H1 (cell line): ENCODE results near the gene DENND2A. TPM values are rescaled to one million over a fixed set of nuclear protein-coding genes. Genes with fewer than 3 reads are reported as not detected.

ENCODE experiments used
- CTCF ChIA-PET: fragments of 300-600 bp; sonication (Branson Sonifier 250); formaldehyde crosslinking; loops from one replicate; lab custom pipeline; 2021; ENCODE audit not compliant: partially characterized antibody; lab: Charles Lee
- POLR2A ChIA-PET: fragments of 300-600 bp; sonication (Branson Sonifier 250); formaldehyde crosslinking; loops from one replicate; lab custom pipeline; 2021; ENCODE audit warnings: inconsistent platforms; ENCODE audit not compliant: partially characterized antibody; lab: Charles Lee
- DNase-seq, 2 experiments: peaks; one replicate each; pipeline versions ENCODE4 v3.0.0 to v3.0.0-alpha.2; 2010 to 2022; ENCODE audit warnings: low spot score in 2 of 2, low read depth in 1 of 2, mixed read lengths in 1 of 2
- FAIRE-seq: peaks from 2 replicates; lab custom pipeline; 2011; peaks lifted over from hg19 to GRCh38; lab: Jason Lieb, UNC
- H2AFZ ChIP-seq: 2 replicates; pipeline ENCODE4 v1.8.1; 2012; ENCODE audit warnings: low read length, inconsistent platforms
- H2AK5ac ChIP-seq: 2 replicates; pipeline ENCODE4 v1.6.1; 2013; ENCODE audit warnings: low read depth, low read length
- H2BK120ac ChIP-seq: replicated peaks from 2 replicates; pipeline ENCODE3; 2013; ENCODE audit warnings: low read depth, low read length, inconsistent platforms
- H2BK12ac ChIP-seq: 2 replicates; pipeline ENCODE4 v1.6.1; 2013; ENCODE audit warnings: low read depth, low read length
- H2BK15ac ChIP-seq: 2 replicates; pipeline ENCODE4 v1.6.1; 2013; ENCODE audit warnings: low read length
- H2BK20ac ChIP-seq: 2 replicates; pipeline ENCODE4 v1.6.1; 2013; ENCODE audit warnings: low read length
- H2BK5ac ChIP-seq: 2 replicates; pipeline ENCODE4 v1.6.1; 2013; ENCODE audit warnings: low read depth, low read length
- H3K14ac ChIP-seq: 2 replicates; pipeline ENCODE4 v1.6.1; 2013; ENCODE audit warnings: inconsistent platforms; ENCODE audit not compliant: insufficient read length
- H3K18ac ChIP-seq: 2 replicates; pipeline ENCODE4 v1.6.1; 2013; ENCODE audit warnings: low read length; ENCODE audit errors: extremely low read depth
- H3K23ac ChIP-seq: 2 replicates; pipeline ENCODE4 v1.6.1; 2013; ENCODE audit warnings: inconsistent platforms; ENCODE audit not compliant: insufficient read length
- H3K23me2 ChIP-seq: 2 replicates; pipeline ENCODE4 v1.6.1; 2013; ENCODE audit warnings: low read depth, low read length
- H3K27ac ChIP-seq: 2 replicates; pipeline ENCODE4 v1.6.1; 2011; ENCODE audit warnings: low read depth, low read length, inconsistent platforms
- H3K27me3 ChIP-seq, 4 experiments: replicated peaks in 1 of 4; 1 replicate in 1 of 4; 2 replicates in 3 of 4; pipeline versions ENCODE4 v1.6.1 to v1.8.1; 2011 to 2013; ENCODE audit warnings: low read length in 3 of 4, mild to moderate bottlenecking in 3 of 4, inconsistent platforms in 2 of 4, mixed read lengths in 2 of 4, moderate library complexity in 1 of 4; ENCODE audit not compliant: control insufficient read depth in 3 of 4, insufficient read depth in 3 of 4; ENCODE audit errors: extremely low read depth in 1 of 4
- H3K36me3 ChIP-seq, 4 experiments: 2 replicates each; pipeline versions ENCODE4 v1.6.1 to v1.8.1; 2011 to 2013; ENCODE audit warnings: mild to moderate bottlenecking in 4 of 4, low read length in 3 of 4, moderate library complexity in 2 of 4, control low read depth in 1 of 4, inconsistent platforms in 1 of 4; ENCODE audit not compliant: insufficient read depth in 4 of 4, control insufficient read depth in 2 of 4
- H3K4ac ChIP-seq: replicated peaks from 2 replicates; pipeline ENCODE3; 2013; ENCODE audit warnings: low read length, low read depth, mixed read lengths, inconsistent platforms; ENCODE audit not compliant: insufficient read length
- H3K4me1 ChIP-seq, 4 experiments: replicated peaks in 1 of 4; 1 replicate in 1 of 4; 2 replicates in 3 of 4; pipeline versions ENCODE4 v1.6.1 to v1.8.1; 2011 to 2013; ENCODE audit warnings: low read length in 3 of 4, inconsistent platforms in 2 of 4, mixed read lengths in 1 of 4; ENCODE audit not compliant: insufficient read depth in 4 of 4, control insufficient read depth in 3 of 4
- H3K4me2 ChIP-seq, 2 experiments: 2 replicates each; pipeline versions ENCODE4 v1.6.1 to v1.8.1; 2011 to 2013; ENCODE audit warnings: low read depth in 2 of 2, low read length in 2 of 2, control low read depth in 1 of 2, inconsistent platforms in 1 of 2, mild to moderate bottlenecking in 1 of 2; ENCODE audit not compliant: insufficient read depth in 1 of 2
- H3K4me3 ChIP-seq, 4 experiments: fragments of 200-600, 300-600 bp in 1 of 4; sonication (generic), shearing (Covaris generic), sonication (Bioruptor Twin) in 1 of 4; 2 replicates each; pipeline versions ENCODE4 v1.5.1 to v1.8.1; 2011 to 2016; ENCODE audit warnings: low read length in 4 of 4, low read depth in 3 of 4, control low read depth in 2 of 4, inconsistent platforms in 2 of 4, mild to moderate bottlenecking in 2 of 4, mixed read lengths in 1 of 4, moderate library complexity in 1 of 4; ENCODE audit not compliant: insufficient read depth in 2 of 4; ENCODE audit errors: extremely low read depth in 1 of 4
- H3K56ac ChIP-seq: replicated peaks from 2 replicates; pipeline ENCODE3; 2013; ENCODE audit warnings: low read depth, mild to moderate bottlenecking, mixed read lengths, low read length, inconsistent platforms; ENCODE audit not compliant: insufficient read length
- H3K79me1 ChIP-seq: 2 replicates; pipeline ENCODE4 v1.6.1; 2013; ENCODE audit warnings: low read depth, low read length, control low read depth
- H3K79me2 ChIP-seq, 2 experiments: 2 replicates each; pipeline versions ENCODE4 v1.6.1 to v1.8.1; 2012 to 2013; ENCODE audit warnings: low read length in 2 of 2, mild to moderate bottlenecking in 2 of 2, inconsistent platforms in 1 of 2; ENCODE audit not compliant: insufficient read depth in 2 of 2, control insufficient read depth in 1 of 2
- H3K9ac ChIP-seq, 4 experiments: replicated peaks in 1 of 4; 1 replicate in 1 of 4; 2 replicates in 3 of 4; pipeline versions ENCODE4 v1.6.1 to v1.8.1; 2011 to 2013; ENCODE audit warnings: low read depth in 3 of 4, low read length in 3 of 4, control low read depth in 2 of 4, mild to moderate bottlenecking in 2 of 4, moderate library complexity in 2 of 4, inconsistent platforms in 1 of 4; ENCODE audit errors: extremely low read depth in 1 of 4
- H3K9me3 ChIP-seq, 2 experiments: 2 replicates each; pipeline versions ENCODE4 v1.6.1 to v1.8.1; 2012 to 2013; ENCODE audit warnings: mild to moderate bottlenecking in 2 of 2, moderate library complexity in 2 of 2, control low read depth in 1 of 2, inconsistent platforms in 1 of 2, low read depth in 1 of 2, low read length in 1 of 2, mixed read lengths in 1 of 2; ENCODE audit not compliant: insufficient read depth in 2 of 2
- H4K20me1 ChIP-seq, 2 experiments: replicated peaks in 1 of 2; 2 replicates each; pipeline versions ENCODE3 to v1.8.1; 2011 to 2013; ENCODE audit warnings: inconsistent platforms in 2 of 2, low read length in 2 of 2, mild to moderate bottlenecking in 1 of 2; ENCODE audit not compliant: insufficient read depth in 2 of 2, control insufficient read depth in 1 of 2
- H4K5ac ChIP-seq: 2 replicates; pipeline ENCODE4 v1.6.1; 2013; ENCODE audit warnings: low read length, low read depth, mixed read lengths, inconsistent platforms; ENCODE audit not compliant: insufficient read length
- H4K8ac ChIP-seq: 2 replicates; pipeline ENCODE4 v1.8.0; 2013; ENCODE audit warnings: mild to moderate bottlenecking, moderate library complexity, low read length, inconsistent platforms; ENCODE audit not compliant: insufficient read depth; ENCODE audit errors: extremely low read depth
- H4K91ac ChIP-seq: replicated peaks from 2 replicates; pipeline ENCODE3; 2013; ENCODE audit warnings: low read length, mixed read lengths, inconsistent platforms; ENCODE audit not compliant: insufficient read length
- CBX5 ChIP-seq: fragments of 300-800, 300-1000 bp; sonication (generic); IDR thresholded peaks from 2 replicates; pipeline ENCODE4 v1.7.1; 2016; ENCODE audit warnings: antibody characterized with exemption, low read length, low read depth
- CTCF ChIP-seq, 3 experiments: IDR thresholded peaks; 1 replicate in 2 of 3; 2 replicates in 1 of 3; pipeline versions ENCODE4 v1.5.1 to v1.6.1; 2011; ENCODE audit warnings: low read length in 3 of 3, mild to moderate bottlenecking in 3 of 3, inconsistent platforms in 2 of 3, low read depth in 1 of 3, moderate library complexity in 1 of 3; ENCODE audit not compliant: insufficient read depth in 1 of 3; ENCODE audit errors: control extremely low read depth in 1 of 3
- GABPA ChIP-seq: IDR thresholded peaks from 2 replicates; pipeline ENCODE4 v1.6.1; 2011; ENCODE audit warnings: mild to moderate bottlenecking, low read length, moderate library complexity, borderline replicate concordance; ENCODE audit not compliant: insufficient read depth
- KDM1A ChIP-seq: fragments of 200-600, 300-600 bp; sonication (generic); IDR thresholded peaks from 2 replicates; pipeline ENCODE4 v1.7.1; 2016; ENCODE audit warnings: mild to moderate bottlenecking, low read length, borderline replicate concordance
- NANOG ChIP-seq: IDR thresholded peaks from 2 replicates; pipeline ENCODE4 v1.6.1; 2011; ENCODE audit warnings: low read length, low read depth, mild to moderate bottlenecking, inconsistent platforms; ENCODE audit not compliant: insufficient read depth, poor library complexity, severe bottlenecking
- POLR2A ChIP-seq, 2 experiments: IDR thresholded peaks; 1 replicate in 1 of 2; 2 replicates in 1 of 2; pipeline ENCODE4 v1.6.1; 2011; ENCODE audit warnings: low read depth in 2 of 2, low read length in 2 of 2, mild to moderate bottlenecking in 2 of 2; ENCODE audit errors: control extremely low read depth in 1 of 2
- SUZ12 ChIP-seq: fragments of 200-600 bp; sonication (generic); IDR thresholded peaks from 2 replicates; pipeline ENCODE4 v1.6.1; 2012; ENCODE audit warnings: mild to moderate bottlenecking, inconsistent platforms, low read length, moderate library complexity, mixed read lengths
- WGBS, 2 experiments: shearing (Covaris generic) in 1 of 2; methylation state at CpG; one replicate each; pipeline versions ENCODE4 v1.1.6 to v1.1.7; 2013 to 2015; ENCODE audit warnings: low lambda C conversion rate in 2 of 2, mixed read lengths in 2 of 2, inconsistent platforms in 1 of 2, low coverage in 1 of 2, missing lambda C conversion rate in 1 of 2; ENCODE audit not compliant: insufficient replicate concordance in 2 of 2, insufficient coverage in 1 of 2, insufficient read length in 1 of 2; ENCODE audit errors: extremely low coverage in 1 of 2, missing lambda C conversion rate in 1 of 2; 5-methylcytosine and 5-hydroxymethylcytosine counted together
- polyA plus RNA-seq, 7 experiments: library from polyadenylated mRNA; depleted of rRNA in 3 of 7; stranded (reverse) in 5 of 7; unstranded in 2 of 7; fragments of >200 nt in 5 of 7; fragments of 200-250 nt in 2 of 7; gene quantifications; 1 replicate in 5 of 7; 2 replicates in 1 of 7; 4 replicates in 1 of 7; pipeline versions ENCODE4 v1.2.1 to v1.2.3, GENCODE V29; 2011 to 2013; ENCODE audit warnings: missing spikeins in 2 of 7, mixed read lengths in 2 of 7
- total RNA-seq: library from RNA; stranded (reverse); fragmentation: NEBNext Ultra II Directional; extraction: Animal tissue kit (Norgen Biotek cat#: 25700); gene quantifications from 2 replicates; pipeline ENCODE4 v1.2.1, GENCODE V29; 2021
- TF ChIP-seq, protein P1 (sequence below): IDR thresholded peaks from 2 replicates; pipeline ENCODE4 v1.6.1; 2012; ENCODE audit warnings: low read length, inconsistent platforms

The DENND2A gene
- total and polyA plus RNA-seq, 2 of the 8 experiments (the other 6 are each of a cell fraction or from before 2014, with no cell fraction given) = 5.0 to 13.0 TPM

GRCh38 chr7:140562926-140563481 lies 77.6 kb downstream of the DENND2A start:
- POLR2A ChIA-PET = interaction anchor here (1.3 kb wide), 1 partner anchor 9 kb away, joined by 3 read pairs; no protein-coding TSS in a partner anchor
- no peak for TF ChIP-seq CBX5
- no peak for TF ChIP-seq KDM1A
- no peak for TF ChIP-seq POLR2A (IDR thresholded peaks at IDR 0.05; ENCODE audit: control extremely low read depth in 1 of 2, low read depth in 2 of 2, low read length in 2 of 2)
- TF ChIP-seq, protein P1, sequence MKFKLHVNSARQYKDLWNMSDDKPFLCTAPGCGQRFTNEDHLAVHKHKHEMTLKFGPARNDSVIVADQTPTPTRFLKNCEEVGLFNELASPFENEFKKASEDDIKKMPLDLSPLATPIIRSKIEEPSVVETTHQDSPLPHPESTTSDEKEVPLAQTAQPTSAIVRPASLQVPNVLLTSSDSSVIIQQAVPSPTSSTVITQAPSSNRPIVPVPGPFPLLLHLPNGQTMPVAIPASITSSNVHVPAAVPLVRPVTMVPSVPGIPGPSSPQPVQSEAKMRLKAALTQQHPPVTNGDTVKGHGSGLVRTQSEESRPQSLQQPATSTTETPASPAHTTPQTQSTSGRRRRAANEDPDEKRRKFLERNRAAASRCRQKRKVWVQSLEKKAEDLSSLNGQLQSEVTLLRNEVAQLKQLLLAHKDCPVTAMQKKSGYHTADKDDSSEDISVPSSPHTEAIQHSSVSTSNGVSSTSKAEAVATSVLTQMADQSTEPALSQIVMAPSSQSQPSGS = no peak
- no peak for TF ChIP-seq GABPA
- no peak for TF ChIP-seq SUZ12
- TF ChIP-seq NANOG = no peak
- TF ChIP-seq CTCF (IDR thresholded peaks at IDR 0.05; ENCODE audit: control extremely low read depth in 1 of 3, insufficient read depth in 1 of 3, low read depth in 1 of 3, low read length in 3 of 3) = no peak

More at GRCh38 chr7:140562926-140563481, 77.6 kb downstream of the DENND2A start:
- Histone ChIP-seq H2BK12ac (no peak overlapping the region; the same call in 1 of the 2 replicates), H2AK5ac (no peak overlapping the region), H2BK20ac (no peak overlapping the region), H3K23ac (no peak overlapping the region), H3K36me3 (no peaks in the 10 kb centered on the region; a peak in 1 of 8 replicates), H2BK5ac (peak overlapping the region; percentile 46; the same call in 1 of the 2 replicates), H3K23me2 (no peaks in the 10 kb centered on the region), H3K27me3 (no peaks in the 10 kb centered on the region), H3K9ac (no peak overlapping the region), H4K8ac (no peak overlapping the region), H2AFZ (no peak overlapping the region), H4K20me1 (no peaks in the 10 kb centered on the region), H4K91ac (peak overlapping the region; percentile 83), H4K5ac (no peak overlapping the region), H3K56ac (no peak overlapping the region), H3K14ac (no peak overlapping the region), H3K79me1 (no peaks in the 10 kb centered on the region), H3K18ac (peak overlapping the region; percentile 57; the same call in 1 of the 2 replicates), H3K4ac (no peak overlapping the region), H3K4me2 (peak overlapping the region in 1 of 2 experiments; percentile 52; a peak in 2 of 4 replicates), H3K27ac (no peak overlapping the region), H3K9me3 (no peaks in the 10 kb centered on the region), H3K4me1 (peaks cover 0 to 10% (median 4%) of the 10 kb centered on the region in 4 experiments; a peak in 5 of 7 replicates), H3K79me2 (no peaks in the 10 kb centered on the region), H3K4me3 (no peak overlapping the region), H2BK15ac (0 out of 2 replicates have a peak overlapping the region, but pooled peaks have one; percentile 53), H2BK120ac (no peak overlapping the region)
- FAIRE-seq = no peak
- DNase-seq = no peak
- 51% methylated on average over 5 of the region's 5 CpGs; no CpG with 5 or more reads in 1 of the 2 experiments for WGBS, 2 experiments
- CTCF ChIA-PET = interaction anchor here (1.0 to 1.9 kb wide), 5 partner anchors 12 to 45 kb away, joined by 3 to 7 read pairs (median 3); no protein-coding TSS in a partner anchor
